HEK293 (cell line): ENCODE results near the gene NCOA7.

ENCODE experiments used
- GLI2 ChIP-seq: fragments of 450-650 bp; formaldehyde crosslinking; IDR thresholded peaks from 2 replicates; pipeline ENCODE4; 2017; ENCODE audit warnings: missing biosample characterization, missing genetic modification characterization, low read depth, borderline replicate concordance
- MEIS1 ChIP-seq: sonication (generic); formaldehyde crosslinking; IDR thresholded peaks from 2 replicates; pipeline ENCODE4 v1.8.1; 2022; ENCODE audit warnings: missing genetic modification reagents, mild to moderate bottlenecking, borderline replicate concordance
- OVOL3 ChIP-seq: fragments of 450-650 bp; formaldehyde crosslinking; IDR thresholded peaks from 2 replicates; pipeline ENCODE4 v1.5.1; 2016; ENCODE audit warnings: missing biosample characterization, missing genetic modification characterization
- REPIN1 ChIP-seq: fragments of 450-650 bp; formaldehyde crosslinking; IDR thresholded peaks from 2 replicates; pipeline ENCODE4 v1.5.1; 2017; ENCODE audit warnings: missing biosample characterization, missing genetic modification characterization, low read depth
- SALL2 ChIP-seq: fragments of 450-650 bp; formaldehyde crosslinking; IDR thresholded peaks from 2 replicates; pipeline ENCODE4 v1.5.0; 2017; ENCODE audit warnings: missing biosample characterization, mild to moderate bottlenecking, missing genetic modification characterization, borderline replicate concordance
- SCRT2 ChIP-seq: fragments of 450-650 bp; formaldehyde crosslinking; IDR thresholded peaks from 2 replicates; pipeline ENCODE4 v1.5.1; 2016; ENCODE audit warnings: missing biosample characterization, missing genetic modification characterization
- TCF7L2 ChIP-seq: IDR thresholded peaks from 2 replicates; pipeline ENCODE4 v1.6.1; 2011; ENCODE audit warnings: low read depth, mild to moderate bottlenecking, inconsistent platforms, low read length, moderate library complexity, borderline replicate concordance
- ZBTB20 ChIP-seq: fragments of 450-650 bp; formaldehyde crosslinking; IDR thresholded peaks from 2 replicates; pipeline ENCODE4 v1.5.1; 2016; ENCODE audit warnings: missing biosample characterization, missing genetic modification characterization
- ZEB2 ChIP-seq: fragments of 450-650 bp; formaldehyde crosslinking; IDR thresholded peaks from 2 replicates; pipeline ENCODE4 v1.5.1; 2016; ENCODE audit warnings: missing biosample characterization, missing genetic modification characterization
- ZNF138 ChIP-seq: fragments of 450-650 bp; formaldehyde crosslinking; IDR thresholded peaks from 2 replicates; pipeline ENCODE4 v1.5.1; 2016; ENCODE audit warnings: missing biosample characterization, missing genetic modification characterization, borderline replicate concordance
- ZNF16 ChIP-seq: fragments of 450-650 bp; formaldehyde crosslinking; IDR thresholded peaks from 2 replicates; pipeline ENCODE4 v1.5.1; 2016; ENCODE audit warnings: low read depth, missing biosample characterization, missing genetic modification characterization
- ZNF214 ChIP-seq: fragments of 450-650 bp; formaldehyde crosslinking; IDR thresholded peaks from 2 replicates; pipeline ENCODE4 v1.5.1; 2017; ENCODE audit warnings: missing biosample characterization, mild to moderate bottlenecking, missing genetic modification characterization, borderline replicate concordance
- ZNF239 ChIP-seq: fragments of 450-650 bp; formaldehyde crosslinking; IDR thresholded peaks from 2 replicates; pipeline ENCODE4 v1.5.1; 2016; ENCODE audit warnings: missing biosample characterization, missing genetic modification characterization
- ZNF311 ChIP-seq: fragments of 450-650 bp; formaldehyde crosslinking; IDR thresholded peaks from 2 replicates; pipeline ENCODE4 v1.5.1; 2017; ENCODE audit warnings: missing biosample characterization, missing genetic modification characterization, borderline replicate concordance
- ZNF350 ChIP-seq: fragments of 450-650 bp; formaldehyde crosslinking; IDR thresholded peaks from 2 replicates; pipeline ENCODE4 v1.5.0; 2017; ENCODE audit warnings: missing biosample characterization, mild to moderate bottlenecking, missing genetic modification characterization
- ZNF354C ChIP-seq: fragments of 450-650 bp; formaldehyde crosslinking; IDR thresholded peaks from 2 replicates; pipeline ENCODE4 v1.5.1; 2016; ENCODE audit warnings: missing biosample characterization, missing genetic modification characterization, low read depth, borderline replicate concordance
- ZNF366 ChIP-seq: fragments of 450-650 bp; formaldehyde crosslinking; conservative IDR thresholded peaks from 2 replicates; pipeline ENCODE4 v1.5.1; 2016; ENCODE audit warnings: missing biosample characterization, missing genetic modification characterization
- ZNF391 ChIP-seq: fragments of 450-650 bp; formaldehyde crosslinking; IDR thresholded peaks from 2 replicates; pipeline ENCODE4 v1.5.1; 2016; ENCODE audit warnings: low read depth, missing biosample characterization, missing genetic modification characterization, borderline replicate concordance
- ZNF548 ChIP-seq: fragments of 450-650 bp; formaldehyde crosslinking; IDR thresholded peaks from 2 replicates; pipeline ENCODE4 v1.5.1; 2016; ENCODE audit warnings: missing biosample characterization, missing genetic modification characterization
- ZNF549 ChIP-seq: fragments of 450-650 bp; IDR thresholded peaks from 2 replicates; pipeline ENCODE4 v1.5.1; 2018; ENCODE audit warnings: missing biosample characterization, missing genetic modification characterization, mild to moderate bottlenecking, inconsistent platforms, moderate library complexity
- ZNF600 ChIP-seq: fragments of 450-650 bp; formaldehyde crosslinking; IDR thresholded peaks from 2 replicates; pipeline ENCODE4 v1.5.1; 2016; ENCODE audit warnings: missing biosample characterization, missing genetic modification characterization
- ZNF621 ChIP-seq: fragments of 450-650 bp; formaldehyde crosslinking; IDR thresholded peaks from 2 replicates; pipeline ENCODE4 v1.5.1; 2017; ENCODE audit warnings: missing biosample characterization, missing genetic modification characterization
- ZNF623 ChIP-seq: fragments of 450-650 bp; formaldehyde crosslinking; IDR thresholded peaks from 2 replicates; pipeline ENCODE4 v1.5.1; 2016; ENCODE audit warnings: missing biosample characterization, missing genetic modification characterization
- ZNF624 ChIP-seq: fragments of 450-650 bp; formaldehyde crosslinking; IDR thresholded peaks from 2 replicates; pipeline ENCODE4 v1.5.1; 2017; ENCODE audit warnings: missing biosample characterization, missing genetic modification characterization
- ZNF664 ChIP-seq: fragments of 450-650 bp; formaldehyde crosslinking; IDR thresholded peaks from 2 replicates; pipeline ENCODE4 v1.5.1; 2016; ENCODE audit warnings: missing biosample characterization, missing genetic modification characterization
- ZNF843 ChIP-seq: fragments of 450-650 bp; formaldehyde crosslinking; IDR thresholded peaks from 2 replicates; pipeline ENCODE4 v1.5.1; 2016; ENCODE audit warnings: missing biosample characterization, missing genetic modification characterization
- TF ChIP-seq, protein P1 (sequence below): fragments of 450-650 bp; formaldehyde crosslinking; IDR thresholded peaks from 2 replicates; pipeline ENCODE4 v1.5.1; 2016; ENCODE audit warnings: missing biosample characterization, missing genetic modification characterization
- TF ChIP-seq, protein P2 (sequence below): fragments of 450-650 bp; formaldehyde crosslinking; optimal IDR thresholded peaks from 2 replicates; pipeline ENCODE3; 2016; ENCODE audit warnings: missing biosample characterization, mild to moderate bottlenecking, missing genetic modification characterization
- TF ChIP-seq, protein P3 (sequence below): fragments of 450-650 bp; formaldehyde crosslinking; IDR thresholded peaks from 2 replicates; pipeline ENCODE4 v1.5.1; 2016; ENCODE audit warnings: missing biosample characterization, missing genetic modification characterization
- TF ChIP-seq, protein P4 (sequence below): fragments of 450-650 bp; formaldehyde crosslinking; IDR thresholded peaks from 2 replicates; pipeline ENCODE4 v1.5.1; 2017; ENCODE audit warnings: missing biosample characterization, missing genetic modification characterization
- TF ChIP-seq, protein P5 (sequence below): sonication (generic); formaldehyde crosslinking; IDR thresholded peaks from 2 replicates; pipeline ENCODE4 v1.8.1; 2022; ENCODE audit warnings: mild to moderate bottlenecking, moderate library complexity, missing genetic modification reagents

Gene NCOA7

DNA sequence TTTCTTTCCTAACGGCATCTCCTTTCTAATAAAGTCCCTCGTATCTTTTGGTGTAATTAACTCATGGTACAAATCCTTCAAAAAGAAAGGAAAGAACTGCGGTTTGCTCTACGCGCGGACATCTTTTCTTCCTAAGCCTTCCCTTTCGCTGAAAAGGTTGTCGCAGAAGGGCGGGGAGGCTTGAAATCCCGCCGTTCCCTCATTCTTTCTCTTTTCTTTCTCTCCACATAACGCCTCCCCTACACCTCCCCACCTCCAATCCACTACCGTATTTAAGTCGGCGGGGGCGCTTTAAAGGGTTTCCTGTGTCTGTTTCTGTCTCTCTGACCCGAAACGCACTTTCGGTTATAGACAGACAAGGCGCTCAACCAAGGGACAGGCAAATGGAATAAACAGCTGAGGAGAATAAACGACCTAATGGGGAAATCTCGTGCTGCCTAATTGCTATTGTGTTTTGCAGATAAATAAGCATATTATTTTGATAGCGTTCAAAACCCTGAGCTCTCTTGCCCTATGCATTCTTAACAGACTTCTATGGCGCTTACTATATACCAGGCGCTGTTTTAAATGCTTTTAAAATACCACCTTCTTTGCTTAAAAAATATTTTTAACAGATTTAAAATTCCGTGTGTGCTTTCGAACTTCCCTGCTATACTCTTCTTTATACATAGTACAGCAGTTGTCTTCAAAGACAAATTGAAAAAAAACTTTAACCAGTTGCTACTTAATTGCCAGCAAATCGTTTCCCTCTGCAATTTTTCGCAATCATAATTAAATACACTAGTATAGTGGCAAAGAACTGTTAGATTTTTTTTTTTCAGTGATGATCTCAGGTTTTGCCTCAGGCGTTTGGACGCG, 43.8 kb upstream of the NCOA7 start (continued):
- TF ChIP-seq, protein P1, sequence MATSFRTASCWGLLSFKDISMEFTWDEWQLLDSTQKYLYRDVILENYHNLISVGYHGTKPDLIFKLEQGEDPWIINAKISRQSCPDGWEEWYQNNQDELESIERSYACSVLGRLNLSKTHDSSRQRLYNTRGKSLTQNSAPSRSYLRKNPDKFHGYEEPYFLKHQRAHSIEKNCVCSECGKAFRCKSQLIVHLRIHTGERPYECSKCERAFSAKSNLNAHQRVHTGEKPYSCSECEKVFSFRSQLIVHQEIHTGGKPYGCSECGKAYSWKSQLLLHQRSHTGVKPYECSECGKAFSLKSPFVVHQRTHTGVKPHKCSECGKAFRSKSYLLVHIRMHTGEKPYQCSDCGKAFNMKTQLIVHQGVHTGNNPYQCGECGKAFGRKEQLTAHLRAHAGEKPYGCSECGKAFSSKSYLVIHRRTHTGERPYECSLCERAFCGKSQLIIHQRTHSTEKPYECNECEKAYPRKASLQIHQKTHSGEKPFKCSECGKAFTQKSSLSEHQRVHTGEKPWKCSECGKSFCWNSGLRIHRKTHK (tag by site-specific recombination) = no peak
- TF ChIP-seq OVOL3 (tag by site-specific recombination) (peak; percentile 61; the same call in 1 of the 2 replicates), SALL2 (tag by site-specific recombination) (no peak), ZNF366 (tag by site-specific recombination) (peak; percentile 86), ZNF354C (tag by site-specific recombination) (no peak), ZNF621 (tag by site-specific recombination) (no peak), ZNF843 (peak; percentile 32; the same call in 1 of the 2 replicates), TCF7L2 (0 out of 2 replicates have a peak, but pooled peaks have one; percentile 7), ZEB2 (peak; percentile 60), ZNF624 (tag by site-specific recombination) (no peak), ZNF549 (tag by site-specific recombination) (no peak), ZNF214 (no peak), REPIN1 (tag by site-specific recombination) (no peak), ZNF623 (tag by site-specific recombination) (no peak), ZNF600 (tag by site-specific recombination) (peak; percentile 81), ZNF548 (no peak), ZNF138 (no peak), ZNF391 (no peak), ZNF350 (tag by site-specific recombination) (no peak), ZNF311 (tag by site-specific recombination) (no peak), GLI2 (tag by site-specific recombination) (no peak), ZNF239 (tag by site-specific recombination) (no peak), ZBTB20 (peak; percentile 77), MEIS1 (CRISPR knock-in tag) (no peak), SCRT2 (tag by site-specific recombination) (peak; percentile 83), ZNF664 (tag by site-specific recombination) (no peak), ZNF16 (tag by site-specific recombination) (no peak)
- TF ChIP-seq, protein P2, sequence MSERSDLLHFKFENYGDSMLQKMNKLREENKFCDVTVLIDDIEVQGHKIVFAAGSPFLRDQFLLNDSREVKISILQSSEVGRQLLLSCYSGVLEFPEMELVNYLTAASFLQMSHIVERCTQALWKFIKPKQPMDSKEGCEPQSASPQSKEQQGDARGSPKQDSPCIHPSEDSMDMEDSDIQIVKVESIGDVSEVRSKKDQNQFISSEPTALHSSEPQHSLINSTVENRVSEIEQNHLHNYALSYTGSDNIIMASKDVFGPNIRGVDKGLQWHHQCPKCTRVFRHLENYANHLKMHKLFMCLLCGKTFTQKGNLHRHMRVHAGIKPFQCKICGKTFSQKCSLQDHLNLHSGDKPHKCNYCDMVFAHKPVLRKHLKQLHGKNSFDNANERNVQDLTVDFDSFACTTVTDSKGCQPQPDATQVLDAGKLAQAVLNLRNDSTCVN (tag by site-specific recombination) = no peak
- TF ChIP-seq, protein P3, sequence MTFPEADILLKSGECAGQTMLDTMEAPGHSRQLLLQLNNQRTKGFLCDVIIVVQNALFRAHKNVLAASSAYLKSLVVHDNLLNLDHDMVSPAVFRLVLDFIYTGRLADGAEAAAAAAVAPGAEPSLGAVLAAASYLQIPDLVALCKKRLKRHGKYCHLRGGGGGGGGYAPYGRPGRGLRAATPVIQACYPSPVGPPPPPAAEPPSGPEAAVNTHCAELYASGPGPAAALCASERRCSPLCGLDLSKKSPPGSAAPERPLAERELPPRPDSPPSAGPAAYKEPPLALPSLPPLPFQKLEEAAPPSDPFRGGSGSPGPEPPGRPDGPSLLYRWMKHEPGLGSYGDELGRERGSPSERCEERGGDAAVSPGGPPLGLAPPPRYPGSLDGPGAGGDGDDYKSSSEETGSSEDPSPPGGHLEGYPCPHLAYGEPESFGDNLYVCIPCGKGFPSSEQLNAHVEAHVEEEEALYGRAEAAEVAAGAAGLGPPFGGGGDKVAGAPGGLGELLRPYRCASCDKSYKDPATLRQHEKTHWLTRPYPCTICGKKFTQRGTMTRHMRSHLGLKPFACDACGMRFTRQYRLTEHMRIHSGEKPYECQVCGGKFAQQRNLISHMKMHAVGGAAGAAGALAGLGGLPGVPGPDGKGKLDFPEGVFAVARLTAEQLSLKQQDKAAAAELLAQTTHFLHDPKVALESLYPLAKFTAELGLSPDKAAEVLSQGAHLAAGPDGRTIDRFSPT = no peak
- TF ChIP-seq, protein P4, sequence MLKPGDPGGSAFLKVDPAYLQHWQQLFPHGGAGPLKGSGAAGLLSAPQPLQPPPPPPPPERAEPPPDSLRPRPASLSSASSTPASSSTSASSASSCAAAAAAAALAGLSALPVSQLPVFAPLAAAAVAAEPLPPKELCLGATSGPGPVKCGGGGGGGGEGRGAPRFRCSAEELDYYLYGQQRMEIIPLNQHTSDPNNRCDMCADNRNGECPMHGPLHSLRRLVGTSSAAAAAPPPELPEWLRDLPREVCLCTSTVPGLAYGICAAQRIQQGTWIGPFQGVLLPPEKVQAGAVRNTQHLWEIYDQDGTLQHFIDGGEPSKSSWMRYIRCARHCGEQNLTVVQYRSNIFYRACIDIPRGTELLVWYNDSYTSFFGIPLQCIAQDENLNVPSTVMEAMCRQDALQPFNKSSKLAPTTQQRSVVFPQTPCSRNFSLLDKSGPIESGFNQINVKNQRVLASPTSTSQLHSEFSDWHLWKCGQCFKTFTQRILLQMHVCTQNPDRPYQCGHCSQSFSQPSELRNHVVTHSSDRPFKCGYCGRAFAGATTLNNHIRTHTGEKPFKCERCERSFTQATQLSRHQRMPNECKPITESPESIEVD = peak; percentile 89
- TF ChIP-seq, protein P5, sequence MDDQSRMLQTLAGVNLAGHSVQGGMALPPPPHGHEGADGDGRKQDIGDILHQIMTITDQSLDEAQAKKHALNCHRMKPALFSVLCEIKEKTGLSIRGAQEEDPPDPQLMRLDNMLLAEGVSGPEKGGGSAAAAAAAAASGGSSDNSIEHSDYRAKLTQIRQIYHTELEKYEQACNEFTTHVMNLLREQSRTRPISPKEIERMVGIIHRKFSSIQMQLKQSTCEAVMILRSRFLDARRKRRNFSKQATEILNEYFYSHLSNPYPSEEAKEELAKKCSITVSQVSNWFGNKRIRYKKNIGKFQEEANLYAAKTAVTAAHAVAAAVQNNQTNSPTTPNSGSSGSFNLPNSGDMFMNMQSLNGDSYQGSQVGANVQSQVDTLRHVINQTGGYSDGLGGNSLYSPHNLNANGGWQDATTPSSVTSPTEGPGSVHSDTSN = no peak
